Measurements from ENCODE around the gene MAP7. TPM values are rescaled to one million over a fixed set of nuclear protein-coding genes. Genes with fewer than 3 reads are reported as not detected.

The MAP7 gene
- total and polyA plus RNA-seq, 9 of the 15 experiments (the other 6 are each of a cell fraction or from before 2014, with no cell fraction given) = 0.76 to 7.7 (median 3.9) TPM

DNA sequence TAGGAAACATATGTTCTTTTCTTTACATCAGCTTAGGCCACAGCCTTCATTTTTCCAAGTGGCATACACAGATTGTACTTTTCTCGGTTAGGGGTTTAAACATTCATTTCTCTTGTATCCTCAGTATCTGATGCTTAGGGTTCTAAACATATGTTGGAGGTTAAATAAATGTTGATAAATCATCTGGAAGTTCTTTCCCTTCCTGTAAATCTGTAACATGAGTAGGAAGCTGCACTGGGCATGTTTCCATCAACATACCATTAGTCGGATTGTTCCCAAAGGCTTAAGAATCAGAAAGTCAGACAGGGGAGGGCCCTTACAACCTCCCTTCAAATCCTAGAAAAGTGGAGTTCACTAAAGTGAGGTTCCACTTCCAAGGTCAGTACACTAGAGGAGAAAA lies 205.8 kb downstream of the MAP7 start (continued):
- TF ChIP-seq, protein P1, sequence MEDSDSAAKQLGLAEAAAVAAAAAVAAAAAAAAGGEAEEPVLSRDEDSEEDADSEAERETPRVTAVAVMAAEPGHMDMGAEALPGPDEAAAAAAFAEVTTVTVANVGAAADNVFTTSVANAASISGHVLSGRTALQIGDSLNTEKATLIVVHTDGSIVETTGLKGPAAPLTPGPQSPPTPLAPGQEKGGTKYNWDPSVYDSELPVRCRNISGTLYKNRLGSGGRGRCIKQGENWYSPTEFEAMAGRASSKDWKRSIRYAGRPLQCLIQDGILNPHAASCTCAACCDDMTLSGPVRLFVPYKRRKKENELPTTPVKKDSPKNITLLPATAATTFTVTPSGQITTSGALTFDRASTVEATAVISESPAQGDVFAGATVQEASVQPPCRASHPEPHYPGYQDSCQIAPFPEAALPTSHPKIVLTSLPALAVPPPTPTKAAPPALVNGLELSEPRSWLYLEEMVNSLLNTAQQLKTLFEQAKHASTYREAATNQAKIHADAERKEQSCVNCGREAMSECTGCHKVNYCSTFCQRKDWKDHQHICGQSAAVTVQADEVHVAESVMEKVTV (CRISPR knock-in tag; IDR thresholded peaks at IDR 0.05) = no peak
- no peak for TF ChIP-seq TFAM (CRISPR knock-in tag; conservative IDR thresholded peaks at IDR 0.05)
- no peak for TF ChIP-seq ZNF589 (CRISPR knock-in tag; IDR thresholded peaks at IDR 0.05; ENCODE audit: low read depth)
- TF ChIP-seq RBM25 (IDR thresholded peaks at IDR 0.05; ENCODE audit: low read depth, low read length, severe bottlenecking) = no peak
- no peak for TF ChIP-seq RAD21 (CRISPR knock-in tag; conservative IDR thresholded peaks at IDR 0.05 in 1 of 2, IDR thresholded peaks at IDR 0.05 in 1 of 2)
- no peak for TF ChIP-seq ZNF165 (CRISPR knock-in tag; IDR thresholded peaks at IDR 0.05; ENCODE audit: borderline replicate concordance)

DNA sequence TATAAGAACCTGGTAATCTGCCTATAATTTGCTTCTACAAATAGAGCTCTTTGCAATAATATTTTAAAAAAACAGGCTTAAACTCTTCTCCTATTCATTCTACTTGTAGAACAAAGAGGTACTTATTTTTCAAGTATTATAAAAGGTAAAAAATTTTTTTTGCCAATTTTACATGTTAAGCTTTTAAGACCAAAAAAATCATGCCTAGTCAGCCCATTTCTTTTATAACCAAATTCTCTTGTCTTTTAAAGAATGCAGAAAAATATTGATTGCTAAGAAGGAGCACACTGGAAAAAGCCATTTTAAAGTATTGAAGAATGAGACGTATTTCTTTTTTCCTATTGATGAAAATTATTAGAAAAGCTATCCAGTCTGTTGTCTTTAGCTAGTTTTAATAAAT lies 206.5 kb downstream of the MAP7 start:
- intact Hi-C loops (cut with micrococcal nuclease) = loop anchor here (2.0 kb wide), 1 partner anchor 583 kb away; no protein-coding TSS in a partner anchor
- H3K4me3 ChIP-seq = no peak overlapping the region
- H3K79me2 ChIP-seq (ENCODE audit: control insufficient read depth, insufficient read depth, low read length) = no peaks in the 10 kb centered on the region
- 24% methylated on average over 1 of the region's 1 CpG for WGBS (ENCODE audit: insufficient coverage, low coverage, missing lambda C conversion rate)
- CTCF ChIA-PET (ENCODE audit: low intra/inter-chr PET ratio) = interaction anchor here (1.1 kb wide), 1 partner anchor 202 kb away, joined by 3 read pairs; no protein-coding TSS in a partner anchor
- TF ChIP-seq RAD51 (IDR thresholded peaks at IDR 0.05; ENCODE audit: borderline replicate concordance, low read depth) = no peak
- peak; percentile 50; the same call in 1 of the 2 replicates for TF ChIP-seq ZNF316 (IDR thresholded peaks at IDR 0.05)
- TF ChIP-seq, protein P2, sequence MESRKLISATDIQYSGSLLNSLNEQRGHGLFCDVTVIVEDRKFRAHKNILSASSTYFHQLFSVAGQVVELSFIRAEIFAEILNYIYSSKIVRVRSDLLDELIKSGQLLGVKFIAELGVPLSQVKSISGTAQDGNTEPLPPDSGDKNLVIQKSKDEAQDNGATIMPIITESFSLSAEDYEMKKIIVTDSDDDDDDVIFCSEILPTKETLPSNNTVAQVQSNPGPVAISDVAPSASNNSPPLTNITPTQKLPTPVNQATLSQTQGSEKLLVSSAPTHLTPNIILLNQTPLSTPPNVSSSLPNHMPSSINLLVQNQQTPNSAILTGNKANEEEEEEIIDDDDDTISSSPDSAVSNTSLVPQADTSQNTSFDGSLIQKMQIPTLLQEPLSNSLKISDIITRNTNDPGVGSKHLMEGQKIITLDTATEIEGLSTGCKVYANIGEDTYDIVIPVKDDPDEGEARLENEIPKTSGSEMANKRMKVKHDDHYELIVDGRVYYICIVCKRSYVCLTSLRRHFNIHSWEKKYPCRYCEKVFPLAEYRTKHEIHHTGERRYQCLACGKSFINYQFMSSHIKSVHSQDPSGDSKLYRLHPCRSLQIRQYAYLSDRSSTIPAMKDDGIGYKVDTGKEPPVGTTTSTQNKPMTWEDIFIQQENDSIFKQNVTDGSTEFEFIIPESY (CRISPR knock-in tag; IDR thresholded peaks at IDR 0.05) = no peak
- TF ChIP-seq MAFK (IDR thresholded peaks at IDR 0.05; ENCODE audit: low read length) = 0 out of 2 replicates have a peak, but pooled peaks have one; percentile 10
- no peak for TF ChIP-seq EGR1 (conservative IDR thresholded peaks at IDR 0.05)
- TF ChIP-seq, protein P3, sequence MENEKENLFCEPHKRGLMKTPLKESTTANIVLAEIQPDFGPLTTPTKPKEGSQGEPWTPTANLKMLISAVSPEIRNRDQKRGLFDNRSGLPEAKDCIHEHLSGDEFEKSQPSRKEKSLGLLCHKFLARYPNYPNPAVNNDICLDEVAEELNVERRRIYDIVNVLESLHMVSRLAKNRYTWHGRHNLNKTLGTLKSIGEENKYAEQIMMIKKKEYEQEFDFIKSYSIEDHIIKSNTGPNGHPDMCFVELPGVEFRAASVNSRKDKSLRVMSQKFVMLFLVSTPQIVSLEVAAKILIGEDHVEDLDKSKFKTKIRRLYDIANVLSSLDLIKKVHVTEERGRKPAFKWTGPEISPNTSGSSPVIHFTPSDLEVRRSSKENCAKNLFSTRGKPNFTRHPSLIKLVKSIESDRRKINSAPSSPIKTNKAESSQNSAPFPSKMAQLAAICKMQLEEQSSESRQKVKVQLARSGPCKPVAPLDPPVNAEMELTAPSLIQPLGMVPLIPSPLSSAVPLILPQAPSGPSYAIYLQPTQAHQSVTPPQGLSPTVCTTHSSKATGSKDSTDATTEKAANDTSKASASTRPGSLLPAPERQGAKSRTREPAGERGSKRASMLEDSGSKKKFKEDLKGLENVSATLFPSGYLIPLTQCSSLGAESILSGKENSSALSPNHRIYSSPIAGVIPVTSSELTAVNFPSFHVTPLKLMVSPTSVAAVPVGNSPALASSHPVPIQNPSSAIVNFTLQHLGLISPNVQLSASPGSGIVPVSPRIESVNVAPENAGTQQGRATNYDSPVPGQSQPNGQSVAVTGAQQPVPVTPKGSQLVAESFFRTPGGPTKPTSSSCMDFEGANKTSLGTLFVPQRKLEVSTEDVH (IDR thresholded peaks at IDR 0.05; ENCODE audit: low read depth, partially characterized antibody) = no peak
- no peak for TF ChIP-seq ZNF436 (CRISPR knock-in tag; IDR thresholded peaks at IDR 0.05)
- no peak for TF ChIP-seq FOXM1 (IDR thresholded peaks at IDR 0.05; ENCODE audit: low read depth)
- TF ChIP-seq FOXM1 (CRISPR knock-in tag; IDR thresholded peaks at IDR 0.05; ENCODE audit: low read depth) = no peak
- H3K9me3 ChIP-seq (replicated peaks; ENCODE audit: control insufficient read depth, insufficient read depth, low read depth, low read length) = no peaks in the 10 kb centered on the region
- no peak overlapping the region for H3K9ac ChIP-seq (ENCODE audit: insufficient read depth in 1 of 2, low read depth in 2 of 2, low read length in 2 of 2)
- no peaks in the 10 kb centered on the region for H3K4me1 ChIP-seq (replicated peaks in 1 of 2; ENCODE audit: control insufficient read depth in 2 of 2, insufficient read depth in 2 of 2, low read length in 2 of 2)
- no peaks in the 10 kb centered on the region for H4K20me1 ChIP-seq (replicated peaks; ENCODE audit: control insufficient read depth, insufficient read depth, low read length)
- BruUV-seq (replicated peaks) = no TSS peak
- no peak overlapping the region for H2AFZ ChIP-seq (ENCODE audit: low read depth, low read length)
- DNase-seq (ENCODE audit: extremely low read depth in 1 of 4, low spot score in 3 of 4) = no peak
- H3K4me2 ChIP-seq (ENCODE audit: insufficient read depth, low read length) = no peak overlapping the region
- in situ Hi-C loops (cut with MboI) = loop anchor here (25.0 kb wide), 1 partner anchor 194 kb away; no protein-coding TSS in a partner anchor
- H3K36me3 ChIP-seq (ENCODE audit: control insufficient read depth, insufficient read depth, low read length) = no peaks in the 10 kb centered on the region
- no peak overlapping the region for H3K27ac ChIP-seq (ENCODE audit: extremely low read depth, low read depth, low read length)
- POLR2A ChIA-PET = interaction anchor here (0.6 to 2.2 kb wide), 4 partner anchors 9 to 182 kb away, joined by 3 to 9 read pairs (median 4); partner anchors contain the start of gene BCLAF1
- no peaks in the 10 kb centered on the region for H3K9me1 ChIP-seq (ENCODE audit: control insufficient read depth, insufficient read depth, low read length)
- H3K27me3 ChIP-seq (ENCODE audit: control insufficient read depth in 2 of 2, insufficient read depth in 2 of 2, low read length in 2 of 2) = no peaks in the 10 kb centered on the region; a peak in 1 of 5 replicates
- no peak for ATAC-seq
- no peak for FAIRE-seq
